Measurements from ENCODE around the gene SPOCK1.

Gene SPOCK1

DNA sequence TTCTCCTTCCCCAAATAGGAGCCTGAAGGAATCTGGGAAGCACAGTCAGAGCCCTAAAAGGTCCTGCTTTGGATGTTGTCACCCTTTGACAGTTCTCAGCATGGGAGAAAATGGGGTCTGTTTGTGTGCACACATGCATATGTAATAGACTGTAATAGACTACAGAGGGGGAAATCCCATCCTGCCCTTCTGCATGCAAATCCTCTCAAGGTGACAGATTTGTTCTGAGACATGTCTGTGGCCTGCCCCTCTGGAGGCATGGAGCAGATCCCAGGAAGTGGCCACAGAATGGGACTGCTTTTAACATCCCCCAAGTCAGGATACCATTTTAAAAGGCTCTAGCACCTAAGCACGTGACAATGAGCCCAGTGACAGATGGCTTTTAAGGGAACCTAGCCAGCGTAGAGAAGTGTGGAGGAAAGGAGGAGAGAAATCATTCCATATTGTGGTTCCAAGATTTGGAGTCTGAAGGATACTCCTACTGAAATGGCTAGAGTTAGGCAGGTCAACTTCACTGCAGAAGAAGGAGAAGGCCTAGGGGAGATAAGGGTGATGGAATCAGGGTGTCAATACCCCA, 483.5 kb downstream of the SPOCK1 start:
- H3K4me1 ChIP-seq (ENCODE audit: insufficient read depth, low read length): no peaks in the 10 kb centered on the region
- H3K9me3 ChIP-seq (ENCODE audit: low read length): no peaks in the 10 kb centered on the region
- no peak overlapping the region for H3K9ac ChIP-seq (ENCODE audit: low read length)
- H3K36me3 ChIP-seq (ENCODE audit: insufficient read depth, low read length): no peaks in the 10 kb centered on the region
- H3K27me3 ChIP-seq (ENCODE audit: control insufficient read depth in 1 of 2, insufficient read depth in 2 of 2, low read length in 2 of 2): no peaks in the 10 kb centered on the region
- H3K27ac ChIP-seq (ENCODE audit: low read depth, low read length): no peak overlapping the region
- H3K4me3 ChIP-seq (ENCODE audit: low read depth in 1 of 2, low read length in 2 of 2): no peak overlapping the region

DNA sequence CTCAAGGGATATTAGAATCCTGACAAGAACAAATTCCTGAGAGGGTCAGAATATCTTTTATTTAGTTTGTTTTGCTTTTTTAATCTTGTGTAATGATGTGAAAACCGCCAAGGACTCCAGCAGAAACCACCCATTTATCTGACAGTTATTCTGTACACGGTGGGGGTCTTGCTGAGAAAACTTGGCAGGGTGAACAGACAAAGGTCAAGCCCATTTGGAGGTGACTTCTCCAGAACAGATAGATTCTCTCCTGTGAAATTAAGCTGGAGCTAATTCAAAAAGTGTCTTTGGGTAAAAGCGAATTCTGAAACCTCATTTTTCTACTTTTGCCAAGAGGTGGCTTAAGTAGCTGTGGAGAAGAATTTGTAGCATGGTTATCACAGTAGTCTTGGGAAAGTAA, 484.4 kb downstream of the SPOCK1 start:
- no peak overlapping the region for H3K4me3 ChIP-seq (ENCODE audit: low read depth in 1 of 2, low read length in 2 of 2)
- no peak overlapping the region for H3K9ac ChIP-seq (ENCODE audit: low read length)
- no peaks in the 10 kb centered on the region for H3K27me3 ChIP-seq (ENCODE audit: control insufficient read depth in 1 of 2, insufficient read depth in 2 of 2, low read length in 2 of 2)
- H3K4me1 ChIP-seq (ENCODE audit: insufficient read depth, low read length): no peaks in the 10 kb centered on the region
- H3K36me3 ChIP-seq (ENCODE audit: insufficient read depth, low read length): no peaks in the 10 kb centered on the region
- no peak overlapping the region for H3K27ac ChIP-seq (ENCODE audit: low read depth, low read length)
- no peaks in the 10 kb centered on the region for H3K9me3 ChIP-seq (ENCODE audit: low read length)

- Histone ChIP-seq H3K27me3 (ENCODE audit: control insufficient read depth in 1 of 2, insufficient read depth in 2 of 2, low read length in 2 of 2) (no peaks in the 10 kb centered on the region), H3K36me3 (ENCODE audit: insufficient read depth, low read length) (no peaks in the 10 kb centered on the region), H3K9ac (ENCODE audit: low read length) (no peak overlapping the region), H3K4me1 (ENCODE audit: insufficient read depth, low read length) (no peaks in the 10 kb centered on the region), H3K4me3 (ENCODE audit: low read depth in 1 of 2, low read length in 2 of 2) (no peak overlapping the region), H3K9me3 (ENCODE audit: low read length) (no peaks in the 10 kb centered on the region), H3K27ac (ENCODE audit: low read depth, low read length) (no peak overlapping the region)
These were observed 488.9 kb downstream of the SPOCK1 start for GRCh38 chr5:137010226-137010625.

GRCh38 chr5:137004279-137004678, 494.8 kb downstream of the SPOCK1 start:
- Histone ChIP-seq H3K4me3 (ENCODE audit: low read depth in 1 of 2, low read length in 2 of 2) (no peak overlapping the region), H3K36me3 (ENCODE audit: insufficient read depth, low read length) (no peaks in the 10 kb centered on the region), H3K9me3 (ENCODE audit: low read length) (no peaks in the 10 kb centered on the region), H3K4me1 (ENCODE audit: insufficient read depth, low read length) (no peaks in the 10 kb centered on the region), H3K27me3 (ENCODE audit: control insufficient read depth in 1 of 2, insufficient read depth in 2 of 2, low read length in 2 of 2) (no peaks in the 10 kb centered on the region), H3K27ac (ENCODE audit: low read depth, low read length) (no peak overlapping the region), H3K9ac (ENCODE audit: low read length) (no peak overlapping the region)

- H3K4me1 ChIP-seq (ENCODE audit: insufficient read depth, low read length): no peaks in the 10 kb centered on the region
- H3K9ac ChIP-seq (ENCODE audit: low read length): no peak overlapping the region
- no peak overlapping the region for H3K4me3 ChIP-seq (ENCODE audit: low read depth in 1 of 2, low read length in 2 of 2)
- no peaks in the 10 kb centered on the region for H3K9me3 ChIP-seq (ENCODE audit: low read length)
- H3K27me3 ChIP-seq (ENCODE audit: control insufficient read depth in 1 of 2, insufficient read depth in 2 of 2, low read length in 2 of 2): no peaks in the 10 kb centered on the region
- no peaks in the 10 kb centered on the region for H3K36me3 ChIP-seq (ENCODE audit: insufficient read depth, low read length)
- no peak overlapping the region for H3K27ac ChIP-seq (ENCODE audit: low read depth, low read length)
These were observed 498.0 kb downstream of the SPOCK1 start for GRCh38 chr5:137001026-137001569.

GRCh38 chr5:136999787-137000186, 499.3 kb downstream of the SPOCK1 start:
- H3K4me3 ChIP-seq (ENCODE audit: low read depth in 1 of 2, low read length in 2 of 2): no peak overlapping the region
- no peak overlapping the region for H3K9ac ChIP-seq (ENCODE audit: low read length)
- no peaks in the 10 kb centered on the region for H3K36me3 ChIP-seq (ENCODE audit: insufficient read depth, low read length)
- no peaks in the 10 kb centered on the region for H3K27me3 ChIP-seq (ENCODE audit: control insufficient read depth in 1 of 2, insufficient read depth in 2 of 2, low read length in 2 of 2)
- no peaks in the 10 kb centered on the region for H3K4me1 ChIP-seq (ENCODE audit: insufficient read depth, low read length)
- no peaks in the 10 kb centered on the region for H3K9me3 ChIP-seq (ENCODE audit: low read length)
- H3K27ac ChIP-seq (ENCODE audit: low read depth, low read length): no peak overlapping the region

DNA sequence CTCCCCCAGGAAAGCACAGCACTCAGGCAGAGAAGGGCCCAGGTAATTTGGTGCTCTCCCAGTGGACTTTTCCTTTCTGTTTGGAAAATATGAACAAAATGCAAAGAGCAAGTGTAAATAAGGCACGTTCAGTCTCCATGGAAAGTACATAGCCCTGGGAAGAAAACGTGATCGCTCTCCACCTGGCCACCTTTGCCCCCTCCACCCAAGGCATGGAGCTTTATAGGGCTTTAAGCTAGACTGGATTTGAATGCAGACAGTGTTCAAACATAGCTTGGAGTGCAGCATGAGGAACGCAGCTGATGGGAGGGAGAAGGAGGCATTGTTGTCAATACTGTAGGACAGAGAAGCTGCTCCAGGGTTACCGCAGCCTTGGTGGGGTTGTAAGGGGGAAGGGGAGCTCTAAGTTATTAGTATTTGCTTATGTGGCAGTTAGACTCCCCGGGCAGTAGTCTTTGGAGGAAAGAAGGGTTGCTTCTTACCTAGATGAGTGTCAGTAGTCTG, 500.2 kb downstream of the SPOCK1 start:
- H3K27ac ChIP-seq (ENCODE audit: low read depth, low read length): no peak overlapping the region

GRCh38 chr5:136994154-136994553, 505.0 kb downstream of the SPOCK1 start:
- H3K9me3 ChIP-seq (ENCODE audit: low read length): no peaks in the 10 kb centered on the region
- no peak overlapping the region for H3K4me3 ChIP-seq (ENCODE audit: low read depth in 1 of 2, low read length in 2 of 2)
- H3K27me3 ChIP-seq (ENCODE audit: control insufficient read depth in 1 of 2, insufficient read depth in 2 of 2, low read length in 2 of 2): no peaks in the 10 kb centered on the region
- no peaks in the 10 kb centered on the region for H3K4me1 ChIP-seq (ENCODE audit: insufficient read depth, low read length)
- H3K9ac ChIP-seq (ENCODE audit: low read length): no peak overlapping the region
- H3K36me3 ChIP-seq (ENCODE audit: insufficient read depth, low read length): no peaks in the 10 kb centered on the region
- no peak overlapping the region for H3K27ac ChIP-seq (ENCODE audit: low read depth, low read length)

More for the DNA sequence above, 500.2 kb downstream of the SPOCK1 start:
- H3K27me3 ChIP-seq (ENCODE audit: control insufficient read depth in 1 of 2, insufficient read depth in 2 of 2, low read length in 2 of 2): no peaks in the 10 kb centered on the region
- no peak overlapping the region for H3K4me3 ChIP-seq (ENCODE audit: low read depth in 1 of 2, low read length in 2 of 2)
- no peaks in the 10 kb centered on the region for H3K36me3 ChIP-seq (ENCODE audit: insufficient read depth, low read length)
- H3K9me3 ChIP-seq (ENCODE audit: low read length): no peaks in the 10 kb centered on the region
- no peak overlapping the region for H3K9ac ChIP-seq (ENCODE audit: low read length)
- no peaks in the 10 kb centered on the region for H3K4me1 ChIP-seq (ENCODE audit: insufficient read depth, low read length)

- no peaks in the 10 kb centered on the region for H3K9me3 ChIP-seq (ENCODE audit: low read length)
- H3K27ac ChIP-seq (ENCODE audit: low read depth, low read length): no peak overlapping the region
- no peaks in the 10 kb centered on the region for H3K27me3 ChIP-seq (ENCODE audit: control insufficient read depth in 1 of 2, insufficient read depth in 2 of 2, low read length in 2 of 2)
- H3K36me3 ChIP-seq (ENCODE audit: insufficient read depth, low read length): no peaks in the 10 kb centered on the region
- H3K4me3 ChIP-seq (ENCODE audit: low read depth in 1 of 2, low read length in 2 of 2): no peak overlapping the region
- H3K9ac ChIP-seq (ENCODE audit: low read length): no peak overlapping the region
- no peaks in the 10 kb centered on the region for H3K4me1 ChIP-seq (ENCODE audit: insufficient read depth, low read length)
These were observed 506.2 kb downstream of the SPOCK1 start for GRCh38 chr5:136992796-136993489.

DNA sequence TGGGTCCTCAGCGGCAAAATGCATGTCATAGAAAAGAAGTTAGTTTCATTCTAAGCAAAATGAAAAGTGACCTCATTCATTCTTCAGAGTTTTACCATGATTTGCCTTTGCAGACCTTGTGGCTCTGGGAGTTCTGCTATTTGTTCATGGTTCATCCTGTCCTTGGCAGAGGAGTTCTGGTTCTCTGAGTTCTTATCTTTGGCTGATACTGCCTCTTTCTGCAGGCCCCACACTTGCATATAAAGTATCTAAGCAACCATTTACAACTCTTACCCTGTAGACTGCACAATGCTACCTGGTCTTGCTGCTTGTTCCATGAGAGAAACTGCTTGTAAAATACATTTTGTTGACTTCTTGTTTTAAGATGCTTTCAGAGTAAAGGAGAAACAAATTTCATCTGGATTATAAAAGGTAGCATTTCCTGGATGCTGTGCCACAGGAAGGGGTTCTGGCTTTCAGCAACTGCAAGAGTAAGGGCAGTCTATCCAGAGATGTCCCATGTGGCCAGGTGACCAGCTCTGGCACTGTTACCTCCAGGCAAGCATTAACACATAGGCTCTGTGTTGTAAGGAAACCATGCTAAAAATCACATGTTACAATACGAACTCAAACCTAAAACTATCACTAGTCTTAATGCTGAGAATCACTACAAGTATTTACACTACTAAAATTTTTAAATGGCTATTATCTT, 513.2 kb downstream of the SPOCK1 start:
- Histone ChIP-seq H3K9ac (ENCODE audit: low read length) (no peak overlapping the region), H3K27ac (ENCODE audit: low read depth, low read length) (no peak overlapping the region)

DNA sequence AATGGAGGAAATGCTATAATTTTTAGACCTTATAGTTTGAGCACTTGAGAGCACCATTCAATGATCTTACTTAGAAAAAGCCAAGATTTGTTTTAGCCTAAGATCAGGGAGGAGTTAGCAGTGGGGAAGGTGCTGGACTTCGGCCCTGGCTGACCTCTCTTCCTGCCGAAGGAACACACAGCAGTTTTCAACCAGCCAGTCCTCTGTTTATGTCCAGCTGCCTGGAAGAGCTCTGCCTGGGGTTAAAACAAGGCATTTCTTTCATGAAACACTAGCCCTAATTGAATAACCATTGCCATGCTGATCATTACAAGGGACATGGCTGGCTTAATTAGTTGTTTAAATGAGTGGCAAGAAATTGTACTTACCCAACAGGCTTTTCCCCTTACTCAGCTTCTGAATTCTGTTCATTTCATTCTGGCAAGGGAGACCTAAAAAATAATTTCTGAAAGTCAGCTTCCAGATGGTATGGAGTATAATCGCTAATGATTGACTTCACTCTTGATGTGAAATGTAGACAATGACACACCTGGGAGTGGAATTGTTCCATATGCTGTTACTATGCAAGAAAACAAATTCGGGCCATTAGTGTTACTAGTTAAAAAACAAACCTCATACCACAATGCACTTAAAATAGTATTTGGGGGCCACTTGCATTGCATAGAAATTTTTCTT, 514.2 kb downstream of the SPOCK1 start:
- Histone ChIP-seq H3K36me3 (ENCODE audit: insufficient read depth, low read length) (no peaks in the 10 kb centered on the region), H3K4me3 (ENCODE audit: low read depth in 1 of 2, low read length in 2 of 2) (no peak overlapping the region), H3K27me3 (ENCODE audit: control insufficient read depth in 1 of 2, insufficient read depth in 2 of 2, low read length in 2 of 2) (no peaks in the 10 kb centered on the region), H3K4me1 (ENCODE audit: insufficient read depth, low read length) (no peaks in the 10 kb centered on the region), H3K27ac (ENCODE audit: low read depth, low read length) (no peak overlapping the region), H3K9me3 (ENCODE audit: low read length) (no peaks in the 10 kb centered on the region), H3K9ac (ENCODE audit: low read length) (no peak overlapping the region)

More for the DNA sequence above, 513.2 kb downstream of the SPOCK1 start:
- H3K4me3 ChIP-seq (ENCODE audit: low read depth in 1 of 2, low read length in 2 of 2): no peak overlapping the region
- no peaks in the 10 kb centered on the region for H3K27me3 ChIP-seq (ENCODE audit: control insufficient read depth in 1 of 2, insufficient read depth in 2 of 2, low read length in 2 of 2)
- H3K36me3 ChIP-seq (ENCODE audit: insufficient read depth, low read length): no peaks in the 10 kb centered on the region
- no peaks in the 10 kb centered on the region for H3K9me3 ChIP-seq (ENCODE audit: low read length)
- no peaks in the 10 kb centered on the region for H3K4me1 ChIP-seq (ENCODE audit: insufficient read depth, low read length)

All from muscle layer of colon (tissue), 2 donors.